HG02870 (cell line): ENCODE results near the gene PPDPF.
"Not testable (repeated sequence)": the region's sequence is repeated elsewhere in the genome, so short reads cannot be mapped to it uniquely, and the experiment has no call there.

Source experiments
- ATAC-seq: cut with Tn5 transposase; IDR thresholded peaks from one replicate; pipeline ENCODE4 v1.9.1; 2021; ENCODE audit warnings: mild to moderate bottlenecking, moderate library complexity; ENCODE audit not compliant: unreplicated experiment

The PPDPF gene

DNA sequence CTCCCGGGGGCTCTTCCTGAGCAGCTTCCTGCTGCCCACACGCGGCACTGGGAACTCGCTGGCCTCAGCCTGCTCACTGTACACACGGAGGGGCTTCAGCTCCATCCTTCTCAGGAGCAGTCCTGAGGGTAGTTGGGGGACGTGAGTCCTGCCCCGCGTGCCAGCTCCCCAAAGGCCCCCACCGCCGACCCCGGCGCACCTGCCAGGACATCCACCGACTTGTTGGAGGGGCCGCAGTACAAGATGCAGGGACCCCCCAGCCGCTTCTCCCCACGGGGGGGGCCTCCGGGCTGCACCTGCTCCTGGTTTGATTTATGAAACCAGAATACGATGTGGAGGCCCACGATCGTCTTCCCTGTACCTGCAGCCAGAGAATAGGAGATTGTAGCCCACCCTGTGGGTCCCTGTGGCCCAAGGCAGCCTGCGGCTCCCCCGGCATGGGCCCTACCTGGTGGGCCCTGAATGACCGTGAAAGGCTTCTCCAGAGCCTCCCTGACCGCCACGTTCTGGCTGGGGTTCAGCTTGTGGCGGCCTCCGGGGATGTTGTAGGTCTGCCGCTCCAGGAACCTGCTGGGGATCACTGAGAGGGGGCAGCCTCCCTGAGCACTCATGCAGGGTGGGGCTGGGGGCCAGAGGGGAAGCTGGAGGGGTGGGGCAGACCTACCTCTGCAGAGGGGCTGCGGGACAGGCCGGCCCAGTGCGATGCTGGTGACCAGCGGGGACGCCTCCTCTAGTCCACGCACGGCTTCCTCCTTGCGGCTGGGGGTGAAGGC lies 41.2 kb downstream of the PPDPF start:
- ATAC-seq = no peak

GRCh38 chr20:63562461-63563224 lies 42.1 kb downstream of the PPDPF start:
- no peak for ATAC-seq

DNA sequence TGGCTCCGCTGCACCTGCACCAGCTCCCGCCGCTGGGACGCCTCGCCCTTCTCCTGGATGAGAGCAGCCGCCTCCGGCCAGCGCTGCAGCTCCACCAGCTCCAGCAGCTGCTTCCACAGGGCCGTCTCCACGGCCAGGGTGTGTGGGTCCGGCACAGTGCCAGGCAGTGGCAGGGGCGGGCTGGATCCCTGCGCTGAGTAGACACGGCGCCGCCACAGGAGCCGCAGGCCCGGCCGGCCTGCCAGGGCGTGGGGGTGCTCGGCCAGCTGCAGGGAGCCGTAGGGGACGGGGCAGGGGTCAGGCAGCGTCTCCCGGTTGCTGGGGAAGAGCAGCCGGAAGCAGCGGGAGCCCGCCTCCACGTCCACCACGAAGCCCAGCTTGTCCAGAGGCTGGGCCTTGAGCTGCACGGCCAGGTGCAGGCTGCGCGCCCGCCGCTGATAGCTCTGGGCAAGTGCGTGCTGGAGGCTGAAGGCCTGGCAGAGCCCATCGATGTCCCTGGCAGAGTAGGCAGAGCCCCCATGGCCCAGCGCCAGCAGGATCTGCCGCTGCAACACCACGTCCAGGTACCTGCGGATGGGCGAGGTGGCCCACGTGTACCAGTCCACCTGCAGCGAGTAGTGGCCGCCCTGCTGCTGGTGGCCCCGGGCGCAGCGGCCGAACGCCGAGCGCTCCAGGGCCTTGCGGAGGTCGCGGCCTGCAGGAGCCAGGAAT lies 42.8 kb downstream of the PPDPF start:
- ATAC-seq = no peak

GRCh38 chr20:63564036-63564810 lies 43.7 kb downstream of the PPDPF start:
- ATAC-seq = no peak

- ATAC-seq = no peak
These were observed 44.6 kb downstream of the PPDPF start for GRCh38 chr20:63565021-63565698.

- no peak for ATAC-seq
These were observed 45.3 kb downstream of the PPDPF start for GRCh38 chr20:63565699-63566335.

DNA sequence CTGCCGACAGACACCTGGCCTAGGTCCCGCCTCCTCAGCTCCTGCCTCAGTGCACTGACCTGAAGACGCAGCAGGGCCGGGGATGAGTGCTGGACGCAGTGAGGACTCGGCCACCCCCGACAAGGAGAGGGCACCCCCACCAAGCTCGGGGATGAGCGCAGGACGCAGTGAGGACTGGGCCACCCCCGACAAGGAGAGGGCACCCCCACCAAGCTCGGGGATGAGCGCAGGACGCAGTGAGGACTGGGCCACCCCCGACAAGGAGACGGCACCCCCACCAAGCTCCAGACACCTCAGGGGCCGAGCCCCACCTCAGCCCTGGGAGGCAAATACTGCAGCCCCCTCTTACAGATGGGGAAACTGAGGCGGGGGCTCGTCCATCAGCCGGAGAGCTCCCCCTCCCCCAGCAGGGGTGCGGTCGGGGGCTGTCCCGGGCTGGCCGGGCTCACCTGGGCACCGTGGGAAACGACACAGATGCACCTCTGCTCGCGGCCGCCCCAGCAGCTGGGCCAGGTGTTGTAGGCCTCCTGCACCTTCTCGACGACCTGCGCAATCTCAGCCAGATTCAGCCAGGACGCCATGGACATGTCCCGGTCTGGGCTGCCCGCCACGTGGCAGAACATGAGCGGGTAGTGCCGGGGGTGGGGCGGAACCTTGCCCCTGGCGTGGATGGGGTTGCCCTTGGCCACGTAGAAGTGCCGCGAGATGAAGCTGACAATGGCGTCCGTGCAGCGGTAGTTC lies 46.0 kb downstream of the PPDPF start:
- ATAC-seq = no peak

DNA sequence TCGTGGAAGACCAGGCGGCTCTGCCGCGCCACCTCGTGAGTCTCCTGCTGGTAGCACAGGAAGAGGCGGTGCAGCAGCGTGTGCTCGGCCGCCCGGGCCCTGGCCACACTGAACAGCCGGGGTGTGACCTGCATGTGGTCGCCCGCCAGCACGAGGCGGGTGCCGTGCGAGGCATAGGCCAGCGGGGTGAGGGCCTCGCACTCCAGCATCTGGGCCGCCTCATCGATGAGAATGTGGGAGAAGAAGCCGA lies 46.5 kb downstream of the PPDPF start:
- ATAC-seq = no peak

DNA sequence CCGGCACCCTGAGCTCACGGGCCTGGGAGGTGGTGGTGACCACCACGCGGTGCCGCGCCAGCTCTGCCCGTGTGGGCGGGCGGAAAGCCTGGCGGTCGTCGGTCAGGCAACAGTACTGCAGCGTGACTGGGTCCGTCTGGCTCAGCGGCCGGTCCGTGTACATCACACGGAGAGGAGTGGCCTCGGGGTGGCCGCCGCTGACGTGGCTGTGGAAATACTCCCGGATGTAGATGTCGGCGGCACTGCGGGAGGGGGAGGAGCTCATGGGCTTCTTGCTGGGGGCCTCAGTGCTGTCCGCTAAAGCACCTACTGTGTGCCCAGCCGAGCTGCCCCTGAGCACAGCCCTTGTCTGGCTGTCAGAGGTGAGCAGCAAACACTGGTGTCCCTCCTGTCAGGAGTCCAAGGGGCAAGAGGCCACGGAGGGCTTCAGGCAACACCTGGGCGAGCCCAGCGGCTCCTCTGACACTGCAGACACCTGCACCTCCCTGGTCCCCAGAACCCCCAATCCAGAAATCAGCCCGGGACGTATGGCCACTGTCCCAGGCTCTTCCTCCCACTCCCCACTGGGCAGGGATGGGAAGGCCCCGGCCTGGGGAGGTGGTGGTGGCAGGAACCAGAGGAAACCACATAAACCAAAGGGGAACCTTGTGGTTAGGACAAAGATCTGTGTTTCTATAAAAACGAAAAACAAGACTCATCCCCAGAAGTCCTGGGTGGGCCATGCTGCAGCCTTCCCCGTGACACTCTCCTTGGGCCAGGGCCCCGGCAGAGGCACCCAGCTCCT lies 47.0 kb downstream of the PPDPF start:
- ATAC-seq = no peak

- no peak for ATAC-seq
These were observed 47.8 kb downstream of the PPDPF start for GRCh38 chr20:63568170-63568981.

GRCh38 chr20:63568986-63569949 lies 48.7 kb downstream of the PPDPF start:
- ATAC-seq = no peak

GRCh38 chr20:63570281-63571086 lies 49.9 kb downstream of the PPDPF start:
- ATAC-seq = no peak

GRCh38 chr20:63571087-63571478 lies 50.5 kb downstream of the PPDPF start:
- ATAC-seq = not testable (repeated sequence)
